AG09319 (cell line): ENCODE results near the gene EPB41L5.

ENCODE experiments used
- DNase-seq: peaks from one replicate; pipeline ENCODE4 v3.0.0-alpha.2; 2010; ENCODE audit warnings: low read depth; ENCODE audit errors: extremely low read depth
- TF ChIP-seq, protein P1 (sequence below): IDR thresholded peaks from 2 replicates; pipeline ENCODE4 v1.5.1; 2011; ENCODE audit warnings: low read depth, mild to moderate bottlenecking, inconsistent platforms, low read length, moderate library complexity

EPB41L5 gene

DNA sequence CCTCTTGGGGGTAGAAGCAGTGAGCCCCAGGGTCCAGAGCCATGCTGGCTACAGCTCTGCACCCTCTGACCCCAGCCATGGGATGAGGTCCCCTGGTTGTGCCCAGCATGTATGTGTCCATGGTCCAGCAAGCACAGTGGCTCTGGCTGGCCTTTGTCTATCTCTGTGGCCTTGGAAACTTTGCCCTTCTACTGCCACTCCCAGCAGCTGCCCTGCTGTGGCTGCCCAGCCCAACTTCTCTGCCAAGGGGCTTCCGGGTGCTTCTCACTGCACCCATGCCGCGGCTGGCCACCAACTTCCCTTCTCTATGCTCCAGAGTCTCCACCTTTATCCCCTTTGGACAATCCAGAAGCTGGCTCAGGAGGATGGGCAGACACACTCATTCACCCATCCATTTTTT, 191.5 kb downstream of the EPB41L5 start:
- no peak for DNase-seq
- TF ChIP-seq, protein P1, sequence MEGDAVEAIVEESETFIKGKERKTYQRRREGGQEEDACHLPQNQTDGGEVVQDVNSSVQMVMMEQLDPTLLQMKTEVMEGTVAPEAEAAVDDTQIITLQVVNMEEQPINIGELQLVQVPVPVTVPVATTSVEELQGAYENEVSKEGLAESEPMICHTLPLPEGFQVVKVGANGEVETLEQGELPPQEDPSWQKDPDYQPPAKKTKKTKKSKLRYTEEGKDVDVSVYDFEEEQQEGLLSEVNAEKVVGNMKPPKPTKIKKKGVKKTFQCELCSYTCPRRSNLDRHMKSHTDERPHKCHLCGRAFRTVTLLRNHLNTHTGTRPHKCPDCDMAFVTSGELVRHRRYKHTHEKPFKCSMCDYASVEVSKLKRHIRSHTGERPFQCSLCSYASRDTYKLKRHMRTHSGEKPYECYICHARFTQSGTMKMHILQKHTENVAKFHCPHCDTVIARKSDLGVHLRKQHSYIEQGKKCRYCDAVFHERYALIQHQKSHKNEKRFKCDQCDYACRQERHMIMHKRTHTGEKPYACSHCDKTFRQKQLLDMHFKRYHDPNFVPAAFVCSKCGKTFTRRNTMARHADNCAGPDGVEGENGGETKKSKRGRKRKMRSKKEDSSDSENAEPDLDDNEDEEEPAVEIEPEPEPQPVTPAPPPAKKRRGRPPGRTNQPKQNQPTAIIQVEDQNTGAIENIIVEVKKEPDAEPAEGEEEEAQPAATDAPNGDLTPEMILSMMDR: no peak

DNA sequence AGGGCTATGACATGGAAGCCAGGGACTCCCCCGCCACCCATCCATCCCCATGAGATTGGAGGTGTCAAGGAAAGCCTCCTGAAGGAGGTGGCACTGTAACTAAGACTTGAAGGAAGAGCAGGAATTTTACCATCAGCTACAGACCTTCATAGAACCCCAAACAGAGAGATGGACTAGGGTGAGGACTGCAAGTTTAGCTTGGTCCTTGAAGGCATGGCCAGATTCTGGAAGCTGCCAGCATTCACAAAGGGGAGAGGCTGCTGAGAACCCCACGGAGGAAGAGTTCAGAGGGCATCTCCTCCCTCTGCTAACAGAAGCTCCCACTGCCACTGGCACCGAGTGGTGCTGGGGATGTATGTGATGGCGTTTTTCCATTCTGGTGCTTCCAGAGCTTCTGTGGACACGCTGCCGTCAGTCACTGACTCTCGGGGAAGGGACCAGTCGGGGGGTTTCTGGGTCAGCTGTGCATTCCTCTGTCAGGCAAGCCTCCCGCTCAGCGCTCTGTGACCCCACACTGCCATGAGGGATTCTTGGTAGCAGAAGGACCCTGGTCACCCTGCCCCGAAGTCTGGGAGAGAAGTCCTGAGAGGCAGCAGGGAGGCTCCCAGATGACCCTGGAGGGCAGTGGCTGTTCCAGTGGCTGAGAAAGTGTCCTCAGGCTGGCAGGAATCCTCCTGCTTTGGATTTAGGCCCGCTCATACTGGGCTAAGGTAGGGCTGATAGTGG, 192.2 kb downstream of the EPB41L5 start:
- TF ChIP-seq, protein P1: no peak
- no peak for DNase-seq

DNA sequence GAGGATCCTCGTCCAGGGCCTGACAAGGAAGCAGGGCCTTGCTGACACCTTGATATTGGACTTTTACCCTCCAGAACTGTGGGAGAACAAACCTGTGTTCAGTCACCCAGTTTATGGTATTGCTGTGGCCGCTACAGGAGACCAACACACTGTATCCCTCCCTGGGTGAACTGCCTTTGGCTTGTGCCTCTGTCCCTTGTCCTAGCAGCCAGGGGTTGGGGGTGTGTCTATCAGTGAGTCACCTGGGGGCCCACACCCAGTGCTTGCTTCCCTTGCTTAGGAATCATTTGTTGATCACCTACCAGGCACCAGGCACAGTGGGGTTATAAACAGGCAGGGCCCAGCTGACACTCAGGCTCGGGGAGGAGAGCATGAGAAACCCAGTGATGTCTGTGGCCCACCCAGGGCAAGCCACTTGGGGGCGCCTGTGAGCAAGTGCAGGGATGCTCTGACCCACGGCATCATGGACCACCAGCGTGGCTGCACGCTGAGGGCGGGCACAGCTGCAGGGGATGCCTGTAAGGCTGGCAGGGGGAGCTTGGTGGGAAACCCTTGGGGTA, 193.2 kb downstream of the EPB41L5 start:
- DNase-seq: no peak

DNA sequence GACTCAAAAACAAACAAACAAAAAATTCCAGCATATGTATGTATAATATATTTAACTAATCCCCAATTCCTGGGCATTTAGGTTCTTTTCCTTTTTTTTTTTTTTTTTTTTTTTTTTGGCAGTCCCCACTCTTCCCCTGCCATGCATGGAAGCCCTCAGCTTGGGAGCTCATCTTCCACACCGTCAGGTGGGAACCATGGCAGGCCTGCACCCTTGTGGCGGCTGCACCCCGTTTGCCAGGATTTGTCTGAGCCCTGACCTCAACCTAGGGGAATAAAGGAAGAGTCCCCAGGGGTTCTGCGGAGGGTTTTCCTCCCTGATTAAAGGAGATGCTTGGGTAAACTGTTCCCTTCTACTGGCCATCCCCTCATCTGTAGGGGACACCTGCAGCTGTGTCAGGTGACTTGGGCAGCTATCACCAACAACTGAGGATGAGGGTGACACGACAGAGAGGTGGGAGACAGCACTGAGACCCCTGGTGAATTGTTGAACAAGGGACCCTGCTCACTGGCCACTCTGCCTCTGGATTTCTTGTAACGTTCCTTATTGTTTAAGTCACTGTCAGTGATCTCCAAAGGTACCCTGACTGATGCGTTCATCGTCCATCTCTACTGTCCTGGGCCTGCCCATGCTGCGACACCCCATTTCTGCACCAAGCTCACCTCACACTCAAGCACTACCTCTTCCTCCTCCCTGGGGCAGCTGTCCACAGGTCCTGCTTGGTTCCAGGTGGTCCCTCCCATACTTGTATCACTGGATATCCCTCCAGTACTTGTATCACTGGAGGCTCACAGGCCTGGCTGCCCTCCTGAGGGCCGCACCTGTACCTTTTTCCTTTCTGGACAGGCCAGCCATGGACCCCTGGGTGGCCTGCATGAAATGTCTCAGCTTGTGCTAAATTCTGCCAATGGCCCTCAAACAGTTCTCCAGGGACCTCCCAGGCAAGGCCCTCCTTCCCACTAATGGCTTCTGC, 195.8 kb downstream of the EPB41L5 start:
- TF ChIP-seq, protein P1: no peak
- DNase-seq: no peak

More for the DNA sequence above, 193.2 kb downstream of the EPB41L5 start:
- TF ChIP-seq, protein P1: peak; percentile 35

DNA sequence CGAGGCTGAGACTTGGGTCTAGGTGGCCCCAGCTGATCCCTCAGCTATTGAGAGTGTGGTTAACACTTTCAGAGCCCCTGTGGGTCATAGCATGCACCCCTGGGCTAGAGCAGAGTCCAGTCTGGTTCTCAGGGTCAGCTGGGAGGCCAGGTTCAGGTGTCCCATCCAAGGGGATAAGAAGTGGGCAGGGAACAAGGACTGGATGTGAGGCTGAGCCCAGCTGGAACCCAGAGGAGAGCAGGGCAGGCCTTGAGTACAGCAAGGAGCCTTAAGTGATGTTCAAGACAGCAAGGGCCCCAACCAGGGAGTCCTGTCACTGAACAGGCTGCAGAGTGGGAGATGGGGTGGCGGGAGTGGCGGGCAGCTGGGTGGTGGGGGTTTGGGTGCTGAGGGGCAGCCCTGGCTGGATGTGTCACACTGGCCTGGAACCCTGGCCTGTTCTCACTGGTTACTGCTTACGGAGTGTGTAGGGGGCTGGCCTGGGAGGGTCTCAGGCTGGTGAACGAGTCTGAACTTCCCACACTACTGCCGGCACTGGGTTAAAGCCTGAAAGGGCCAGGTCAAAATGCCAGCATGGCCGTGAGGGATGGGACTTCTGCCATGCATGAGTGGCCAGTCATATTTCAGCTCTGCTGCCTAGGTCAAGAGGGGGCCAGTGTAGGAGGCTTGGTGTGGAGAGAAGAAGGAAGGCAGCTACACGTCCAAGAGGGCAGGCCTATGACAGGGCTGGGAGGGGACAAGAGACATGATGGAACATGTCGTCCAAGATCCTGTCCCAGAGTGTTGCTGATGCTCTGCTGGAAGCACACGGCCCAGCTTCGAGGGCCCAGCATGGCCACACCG, 196.8 kb downstream of the EPB41L5 start:
- TF ChIP-seq, protein P1: no peak
- no peak for DNase-seq

DNA sequence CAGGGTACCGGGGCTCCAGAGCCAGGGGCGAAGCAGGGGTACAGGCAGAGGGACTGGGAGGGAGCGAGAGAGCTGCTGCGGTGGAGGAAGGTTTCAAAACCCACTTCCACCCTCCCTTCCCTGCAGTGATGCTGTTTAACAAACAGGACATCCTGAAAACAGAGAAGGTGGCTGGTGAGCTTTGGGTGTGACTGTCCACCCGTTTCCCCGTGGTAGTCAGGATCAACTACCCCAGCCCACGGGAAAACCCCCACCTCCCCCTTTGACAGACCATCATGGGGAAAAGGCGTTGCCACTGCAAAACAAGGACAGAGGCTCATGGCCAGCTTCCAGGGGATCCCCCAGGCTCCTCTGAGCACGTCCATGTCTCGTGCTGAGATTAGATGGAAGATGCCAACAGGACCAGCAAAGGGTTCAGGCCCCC, 197.4 kb downstream of the EPB41L5 start:
- DNase-seq: no peak
- TF ChIP-seq, protein P1: no peak
